Uterus (tissue), 2 donors: ENCODE results near the gene CD300H.
"Not testable (repeated sequence)": the region's sequence is repeated elsewhere in the genome, so short reads cannot be mapped to it uniquely, and the experiment has no call there.

Source experiments
- CTCF ChIP-seq, 4 experiments: fragments of 200-600 bp in 2 of 4; fragments of 450-650 bp in 2 of 4; sonication (generic) in 2 of 4; IDR thresholded peaks; one replicate each; pipeline ENCODE4 v1.5.1; 2016 to 2019; ENCODE audit warnings: antibody characterized with exemption in 4 of 4, mild to moderate bottlenecking in 2 of 4, moderate library complexity in 1 of 4
- POLR2A ChIP-seq, 2 donors: fragments of 450-650 bp; IDR thresholded peaks; one replicate each; pipeline ENCODE4 v1.6.1; 2016; ENCODE audit warnings: antibody characterized with exemption in 2 of 2, mild to moderate bottlenecking in 1 of 2, moderate library complexity in 1 of 2

GRCh38 chr17:74558402-74558801 is 8.9 kb downstream of the CD300H start:
- not testable (repeated sequence) for TF ChIP-seq CTCF, POLR2A (IDR thresholded peaks at IDR 0.05)
